ENCODE measurements around the gene CYP4X1.
"Not testable (repeated sequence)": the region's sequence is repeated elsewhere in the genome, so short reads cannot be mapped to it uniquely, and the experiment has no call there.

CYP4X1 gene

DNA sequence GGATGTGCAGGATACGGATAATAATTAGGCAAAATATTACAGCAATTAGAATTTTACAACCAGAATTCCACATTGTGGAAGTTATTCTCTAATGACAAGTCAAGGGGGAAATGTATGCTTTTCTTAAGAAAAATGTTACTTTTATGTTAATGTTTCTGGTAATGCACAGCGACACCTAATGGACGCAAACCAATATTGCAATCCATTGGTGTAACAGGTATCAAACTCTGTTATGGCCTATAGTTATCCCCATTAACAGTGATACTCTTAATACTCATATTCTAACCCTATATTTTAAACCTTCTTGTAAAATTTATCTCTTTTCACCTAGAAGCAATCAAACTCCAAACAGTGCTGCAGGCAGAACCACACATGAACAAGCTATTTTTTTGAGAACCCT lies 65.9 kb downstream of the CYP4X1 start:
- not testable (repeated sequence) for DNase-seq

DNA sequence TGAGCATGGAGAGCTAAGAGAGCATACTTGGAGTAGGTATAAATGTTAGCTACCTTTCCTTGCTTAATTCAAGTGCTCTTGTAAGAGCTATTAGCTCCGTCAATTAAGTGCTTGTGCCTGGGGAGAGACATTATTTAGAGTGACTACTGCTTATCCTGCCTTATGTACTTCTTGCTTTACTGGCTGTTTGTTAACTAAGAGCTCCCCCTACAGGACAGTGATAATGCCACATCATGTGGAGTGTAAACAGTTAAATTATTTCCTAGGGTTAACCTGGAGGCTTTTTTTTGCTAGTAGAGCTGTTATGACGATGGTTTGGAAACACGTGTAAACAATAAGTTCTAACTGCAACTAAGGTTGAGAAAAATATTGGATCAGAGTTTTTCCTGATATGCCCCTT lies 68.0 kb downstream of the CYP4X1 start:
- not testable (repeated sequence) for DNase-seq

All from NCI-H146 (cell line).